ENCODE data around the gene IGFL3. TPM values are rescaled to one million over a fixed set of nuclear protein-coding genes. Genes with fewer than 3 reads are reported as not detected.
"Not testable (repeated sequence)": the region's sequence is repeated elsewhere in the genome, so short reads cannot be mapped to it uniquely, and the experiment has no call there.

The IGFL3 gene
- polyA plus RNA-seq, 1 donor: not detected

DNA sequence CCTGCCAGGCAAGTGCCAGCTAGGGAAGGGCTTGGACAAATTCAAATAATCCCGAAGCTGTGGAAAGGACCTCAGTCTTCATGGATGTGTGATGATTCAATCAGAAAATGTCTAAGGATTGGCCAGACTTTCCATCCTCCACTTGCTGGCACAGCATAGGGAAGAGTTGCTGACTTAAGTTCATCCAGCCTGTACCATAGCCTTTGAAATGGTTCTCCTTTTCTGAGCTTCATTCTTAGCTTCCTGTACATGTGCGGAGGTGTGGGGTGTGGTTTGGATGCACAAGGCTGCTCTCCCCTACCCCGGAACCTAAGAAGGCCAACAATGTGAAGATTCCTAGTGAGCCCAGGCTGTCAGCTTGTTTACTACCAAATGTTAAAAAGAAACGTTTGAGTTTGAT, 959 bp upstream of the IGFL3 start:
- DNase-seq (ENCODE audit: low read depth): no peak

DNA sequence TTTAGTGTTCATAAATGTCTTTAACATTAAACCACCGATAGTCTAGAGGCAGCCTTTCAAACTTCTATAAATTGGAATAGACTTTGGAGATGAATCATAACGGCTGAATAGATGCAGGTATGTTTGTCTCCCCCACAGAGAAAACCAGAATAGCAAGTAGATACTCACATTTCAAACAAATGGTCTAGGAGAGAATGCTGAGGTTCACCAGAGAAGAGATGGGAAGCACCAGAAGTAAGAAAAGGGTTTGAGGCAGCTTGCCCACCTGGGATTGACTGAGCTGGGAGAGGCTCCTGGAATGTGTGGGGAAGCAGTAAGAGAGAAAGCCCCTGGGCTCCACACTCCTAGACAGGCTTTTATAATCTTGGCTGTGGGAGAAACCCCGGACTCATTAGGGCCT, 6.4 kb downstream of the IGFL3 start:
- DNase-seq (ENCODE audit: low read depth): no peak

DNA sequence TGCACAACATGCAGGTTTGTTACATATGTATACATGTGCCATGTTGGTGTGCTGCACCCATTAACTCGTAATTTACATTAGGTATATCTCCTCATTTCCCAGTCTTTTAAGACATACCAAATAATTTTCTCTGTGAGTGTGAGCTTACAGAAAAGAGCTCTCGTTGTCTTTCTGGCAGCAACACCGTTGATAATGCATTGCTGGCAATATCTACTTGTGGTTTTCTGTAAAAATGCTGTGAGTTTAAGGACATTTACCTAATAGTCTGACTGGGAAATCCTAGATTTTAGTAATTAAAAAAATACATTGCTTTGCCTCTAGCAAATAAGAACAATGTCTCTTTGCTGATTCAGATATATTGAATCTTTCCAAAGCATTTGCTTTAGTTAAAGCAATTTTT, 8.4 kb downstream of the IGFL3 start:
- no peak for DNase-seq (ENCODE audit: low read depth)

DNA sequence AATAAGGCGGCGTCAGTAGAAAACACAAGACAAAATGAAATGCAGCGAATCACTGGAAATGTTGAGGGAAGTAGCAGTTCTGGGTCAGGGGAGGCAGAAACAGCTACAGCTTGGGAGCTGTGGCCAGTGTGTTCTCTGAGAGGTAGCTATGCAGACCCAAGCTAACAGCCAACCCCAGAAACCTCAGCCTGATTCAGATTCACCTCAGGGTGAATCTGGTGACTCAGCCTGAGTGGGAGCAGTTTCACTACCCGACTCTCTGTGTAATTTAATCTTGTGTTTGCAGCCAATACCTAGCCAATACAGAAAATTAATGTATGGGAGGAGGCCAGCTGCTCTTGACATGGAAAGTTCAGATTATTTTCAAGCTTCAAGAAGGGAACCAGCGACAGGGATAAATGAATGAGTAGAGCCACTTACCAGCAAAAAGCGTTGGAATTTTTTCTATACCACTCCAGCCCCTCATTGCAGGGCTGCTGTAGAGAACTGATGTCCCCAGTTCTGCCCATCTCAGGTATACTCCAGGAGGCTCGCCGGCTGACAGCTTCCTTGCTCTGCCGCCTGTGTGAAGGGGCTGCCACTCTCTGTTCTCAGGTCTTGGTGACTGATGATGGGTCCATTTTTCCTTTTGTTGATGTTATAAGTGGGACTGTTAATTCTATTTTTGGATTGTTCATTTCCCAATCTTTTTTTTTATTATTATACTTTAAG, 8.9 kb downstream of the IGFL3 start:
- DNase-seq (ENCODE audit: low read depth): no peak

DNA sequence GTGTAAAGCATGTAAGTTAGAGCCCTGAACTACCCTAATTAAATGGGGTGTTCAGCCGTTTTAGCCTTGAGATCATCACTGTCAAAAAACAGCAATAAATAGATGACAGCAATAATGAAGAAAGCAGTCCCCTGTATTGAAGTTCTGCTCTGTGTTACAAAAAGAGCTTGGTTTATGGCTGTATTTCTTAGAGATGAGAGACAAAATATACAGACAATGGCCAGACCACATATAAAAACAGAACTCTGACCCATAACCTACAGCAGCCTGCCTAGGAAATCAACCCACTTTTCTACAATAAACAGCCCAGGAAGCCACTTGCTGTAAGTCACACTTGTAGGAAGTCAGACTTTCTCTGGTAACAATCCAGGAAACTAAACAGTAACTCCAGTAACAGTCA, 10.8 kb downstream of the IGFL3 start:
- DNase-seq (ENCODE audit: low read depth): no peak

DNA sequence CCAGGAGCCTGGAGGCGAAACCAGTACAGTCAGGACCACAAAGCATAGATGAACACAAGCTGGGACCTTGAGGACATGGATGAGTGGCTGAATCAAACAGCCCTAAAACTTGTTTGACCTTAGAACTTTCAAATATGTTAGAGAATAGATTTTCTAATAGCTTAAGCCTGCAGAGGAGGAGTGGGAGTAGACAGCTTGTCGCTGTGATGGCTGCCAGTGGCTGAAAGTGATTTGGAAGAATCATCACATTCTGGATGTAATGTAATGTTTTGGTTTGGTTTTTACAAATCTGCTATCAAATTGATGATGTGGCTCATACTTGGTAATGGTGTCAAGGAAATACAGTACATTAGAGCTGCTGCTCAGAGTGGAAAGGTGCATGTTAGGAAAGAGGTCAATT, 12.0 kb downstream of the IGFL3 start:
- DNase-seq (ENCODE audit: low read depth): no peak

DNA sequence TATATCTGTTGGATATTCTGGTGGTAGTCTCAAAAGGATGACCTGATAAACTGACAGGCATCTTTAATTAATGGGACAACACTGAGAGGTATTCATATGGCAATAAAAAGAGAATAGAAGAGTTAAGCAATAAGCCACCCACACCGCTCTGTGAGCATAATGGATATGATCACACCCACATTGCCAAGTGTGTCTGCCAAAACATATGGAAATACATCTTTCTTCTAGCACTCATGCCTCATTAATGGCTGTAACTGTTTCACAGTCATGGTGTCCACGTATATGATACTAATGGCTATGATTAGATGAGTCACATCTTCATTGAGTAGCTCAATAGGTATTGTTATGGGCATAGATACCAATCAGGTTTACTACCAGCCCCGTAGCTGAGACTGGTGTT, 13.1 kb downstream of the IGFL3 start:
- DNase-seq (ENCODE audit: low read depth): no peak

DNA sequence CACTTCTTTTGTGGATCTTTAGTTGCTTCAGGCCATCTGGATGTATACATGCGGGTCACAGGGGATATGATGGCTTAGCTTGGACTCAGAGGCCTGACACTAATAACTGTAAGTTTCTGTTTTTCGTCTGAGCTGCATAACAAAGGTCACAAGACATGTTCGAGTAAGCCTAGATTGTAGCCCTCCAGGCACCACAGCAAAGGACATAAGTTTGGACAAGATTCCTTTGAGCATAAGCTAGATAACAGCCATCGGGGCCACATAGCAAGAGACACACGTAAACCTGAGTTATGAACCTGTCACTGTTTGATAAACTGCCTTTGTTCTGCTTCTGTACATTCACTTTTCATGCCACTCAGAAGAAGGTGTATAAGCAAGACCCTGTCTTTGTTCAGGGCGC, 14.6 kb downstream of the IGFL3 start:
- DNase-seq (ENCODE audit: low read depth): no peak

DNA sequence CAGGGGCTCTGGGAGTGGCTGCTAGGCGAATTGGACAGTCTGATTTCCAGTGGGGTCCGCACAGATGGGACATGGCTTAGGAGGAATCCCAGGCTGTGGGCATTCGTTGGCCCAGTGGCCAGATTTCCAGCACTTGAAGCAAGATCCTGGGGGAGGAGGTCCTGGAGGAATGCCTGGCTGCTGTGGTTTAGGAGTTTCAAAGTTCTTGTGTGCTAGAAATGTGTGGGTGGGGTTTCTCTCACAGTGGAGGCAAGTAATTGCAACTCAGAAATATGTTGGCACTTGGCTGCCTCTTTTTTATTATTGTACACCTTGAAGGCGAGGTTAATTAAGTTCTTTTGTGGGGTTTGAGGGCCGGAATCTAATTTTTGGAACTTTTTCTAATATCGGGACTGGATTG, 17.1 kb downstream of the IGFL3 start:
- DNase-seq (ENCODE audit: low read depth): no peak

DNA sequence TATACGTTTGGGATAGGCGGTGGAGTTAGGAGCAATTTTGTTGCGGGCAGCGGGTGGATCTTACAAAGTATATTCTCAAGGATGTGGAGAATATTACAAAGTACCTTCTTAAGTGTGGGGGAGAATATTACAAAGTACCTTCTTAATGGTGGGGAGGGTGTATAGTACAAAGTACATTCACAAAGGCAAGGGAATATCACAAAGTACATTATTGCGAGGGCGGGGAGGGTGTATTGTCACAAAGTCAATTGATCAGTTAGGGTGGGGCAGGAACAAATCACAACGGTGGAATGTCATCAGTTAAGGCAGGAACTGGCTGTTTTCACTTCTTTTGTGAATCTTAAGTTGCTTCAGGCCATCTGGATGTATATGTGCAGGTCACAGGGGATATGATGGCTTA, 22.2 kb downstream of the IGFL3 start:
- DNase-seq (ENCODE audit: low read depth): not testable (repeated sequence)

DNA sequence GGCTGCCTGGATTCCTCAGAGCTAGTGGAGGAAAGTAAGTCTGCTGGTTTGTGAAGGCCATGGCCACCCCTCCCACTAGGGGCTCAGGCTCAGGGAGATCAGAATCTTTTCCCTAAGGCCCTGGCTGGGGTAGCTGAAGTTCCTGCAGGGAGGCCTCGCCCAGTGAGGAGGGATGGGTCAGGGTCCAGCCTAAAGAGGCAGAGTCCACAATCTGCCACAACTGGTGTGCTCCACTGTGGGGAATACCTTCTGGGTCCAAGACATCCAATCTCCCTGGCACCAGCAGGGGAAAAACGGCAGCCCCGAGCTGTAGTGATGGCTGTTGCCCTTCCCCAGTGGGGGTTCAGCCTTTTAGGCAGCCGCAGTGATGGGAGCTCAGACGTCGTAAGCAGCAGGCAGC, 23.2 kb downstream of the IGFL3 start:
- DNase-seq (ENCODE audit: low read depth): no peak

DNA sequence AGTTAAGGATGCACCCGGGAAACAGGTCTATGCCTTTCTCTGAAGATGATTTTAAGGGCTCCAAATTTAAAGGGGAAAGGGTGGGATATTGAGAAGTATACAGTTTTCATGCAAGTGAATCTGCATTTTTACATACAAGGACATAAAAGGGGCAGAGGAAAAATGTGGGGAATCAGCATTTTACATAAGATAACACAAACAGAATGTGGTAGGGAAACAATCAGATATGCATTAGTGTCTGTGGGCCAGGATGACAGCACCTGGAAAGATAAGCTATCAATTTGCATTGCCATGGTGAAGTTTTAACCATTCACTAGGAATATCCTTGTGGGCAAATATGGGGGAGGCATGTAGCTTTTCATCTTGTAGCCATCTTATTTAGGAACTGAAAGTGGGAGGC, 24.1 kb downstream of the IGFL3 start:
- DNase-seq (ENCODE audit: low read depth): no peak

DNA sequence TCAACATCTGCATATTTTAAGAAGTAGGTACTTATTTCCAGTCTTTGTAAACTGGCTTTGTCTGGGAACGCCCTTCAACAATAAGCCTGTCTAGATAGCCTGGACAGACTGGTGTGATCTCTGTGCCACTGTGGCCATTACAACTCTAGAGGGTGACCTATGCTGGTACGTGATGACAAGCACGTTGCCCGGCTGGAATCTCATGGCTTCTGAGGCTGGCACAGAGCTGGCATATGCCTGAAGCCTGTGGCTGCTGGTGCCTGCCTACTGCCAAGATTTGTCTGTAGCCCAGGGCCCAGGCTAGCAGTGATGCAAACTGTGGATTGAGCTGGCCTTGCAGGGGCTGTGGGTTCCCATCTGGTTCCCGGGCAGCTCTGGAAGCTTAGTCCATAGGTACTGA, 34.0 kb downstream of the IGFL3 start:
- DNase-seq (ENCODE audit: low read depth): no peak

DNA sequence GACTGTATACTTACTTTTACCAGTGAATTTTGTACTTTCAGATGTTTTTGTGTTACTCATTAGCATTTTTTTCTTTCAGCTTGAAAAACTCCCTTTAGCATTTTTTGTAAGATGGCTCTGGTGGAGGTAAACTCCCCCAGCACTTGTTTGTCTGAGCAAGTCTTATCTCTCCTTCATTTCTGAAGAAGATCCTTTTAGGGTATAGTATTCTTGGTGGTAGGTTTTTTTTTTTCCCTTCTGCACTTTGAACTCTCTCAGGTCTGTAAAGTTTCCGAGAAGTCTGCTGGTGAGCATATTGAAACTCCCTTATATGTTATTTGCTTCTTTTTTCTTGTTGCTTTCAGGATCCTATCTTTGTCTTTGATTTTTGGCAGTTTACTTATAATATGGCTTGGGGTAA, 35.1 kb downstream of the IGFL3 start:
- DNase-seq (ENCODE audit: low read depth): no peak

DNA sequence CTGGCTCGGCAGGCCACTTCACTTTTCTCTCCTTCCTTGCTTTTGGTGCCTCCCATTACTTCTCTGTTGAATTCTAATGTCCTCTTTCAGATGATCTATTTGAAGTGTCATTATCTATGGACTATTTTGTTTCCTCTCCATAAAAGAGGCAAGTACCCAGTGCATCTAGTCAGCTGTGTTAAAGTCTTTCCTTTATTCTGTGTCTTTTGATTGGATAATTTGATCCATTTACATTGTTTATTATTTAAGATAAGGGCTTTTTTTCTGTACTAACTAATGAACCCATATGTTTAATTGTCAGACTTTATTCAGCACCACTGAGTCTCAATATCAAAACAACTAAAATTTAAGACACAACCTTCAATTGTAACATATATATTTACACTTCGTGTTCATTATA, 36.4 kb downstream of the IGFL3 start:
- DNase-seq (ENCODE audit: low read depth): no peak

DNA sequence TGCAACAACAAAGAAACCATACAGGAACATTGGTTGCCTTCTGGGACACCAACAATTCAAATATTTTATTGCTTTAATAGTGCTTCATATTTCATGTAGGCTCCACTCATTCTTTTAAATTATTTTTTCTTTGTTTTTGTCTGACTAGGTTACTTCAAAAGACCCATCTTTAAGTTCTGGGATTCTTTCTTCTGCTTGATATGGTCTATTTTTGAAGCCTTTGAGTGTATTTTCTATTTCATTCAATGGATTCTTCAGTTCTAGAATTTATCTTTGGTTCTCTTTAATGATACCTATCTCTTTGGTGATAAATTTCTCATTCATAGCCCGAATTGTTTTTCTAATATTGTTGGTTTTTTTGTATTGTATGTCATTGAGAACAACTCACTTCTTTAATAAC, 38.6 kb downstream of the IGFL3 start:
- DNase-seq (ENCODE audit: low read depth): no peak

DNA sequence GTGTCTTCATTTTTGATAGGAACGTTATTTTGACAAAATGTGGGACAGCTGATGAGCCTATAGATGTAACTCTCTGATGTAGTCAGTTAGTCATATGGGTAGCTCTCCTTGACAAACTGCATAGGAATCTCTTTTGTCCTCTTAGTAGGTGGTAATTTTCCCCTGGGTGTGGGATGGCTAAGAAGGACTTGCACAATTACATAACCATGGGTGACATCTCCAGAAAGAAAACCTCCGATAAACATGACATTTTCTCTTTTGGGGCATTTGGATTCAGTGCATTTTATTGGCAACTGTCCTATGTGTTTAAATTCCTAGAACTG, 41.8 kb downstream of the IGFL3 start:
- DNase-seq (ENCODE audit: low read depth): no peak

DNA sequence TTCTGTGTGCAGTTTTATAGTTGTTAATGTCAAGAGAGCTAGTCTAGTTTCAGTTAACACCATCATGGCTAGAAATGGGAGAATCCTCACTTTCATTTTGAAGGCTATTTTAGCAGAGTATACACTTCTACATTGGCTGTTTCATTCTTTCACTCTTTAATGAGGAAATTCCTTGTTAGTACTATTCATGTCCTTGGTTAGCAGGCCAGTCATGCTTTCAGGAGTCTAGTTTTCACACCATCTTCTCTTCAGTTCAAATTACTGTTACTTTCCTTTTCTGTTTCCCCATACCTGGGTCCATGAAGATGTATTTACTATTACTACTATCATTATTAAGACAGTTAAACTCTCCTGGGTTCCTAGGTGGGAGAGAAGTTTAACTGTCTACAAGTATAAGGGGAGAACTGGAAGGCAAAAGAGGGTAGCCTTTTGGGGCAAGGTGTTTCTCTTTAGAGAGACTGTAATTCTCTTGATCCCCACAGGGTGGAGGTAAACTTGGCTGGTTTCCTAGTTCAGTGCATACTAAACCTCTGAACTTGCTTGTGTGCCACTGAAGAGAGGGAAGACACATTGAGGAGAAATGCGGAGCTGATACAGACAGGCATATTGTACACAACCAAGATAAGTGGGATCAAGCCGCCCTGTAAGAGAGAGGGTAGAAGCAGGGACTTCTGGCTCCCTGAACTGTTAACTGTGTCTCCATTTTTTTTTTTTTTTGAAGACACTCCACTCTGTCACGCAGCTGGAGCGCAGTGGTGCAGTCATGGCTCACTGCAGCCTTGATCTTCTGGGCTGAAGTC, 42.4 kb downstream of the IGFL3 start:
- no peak for DNase-seq (ENCODE audit: low read depth)

DNA sequence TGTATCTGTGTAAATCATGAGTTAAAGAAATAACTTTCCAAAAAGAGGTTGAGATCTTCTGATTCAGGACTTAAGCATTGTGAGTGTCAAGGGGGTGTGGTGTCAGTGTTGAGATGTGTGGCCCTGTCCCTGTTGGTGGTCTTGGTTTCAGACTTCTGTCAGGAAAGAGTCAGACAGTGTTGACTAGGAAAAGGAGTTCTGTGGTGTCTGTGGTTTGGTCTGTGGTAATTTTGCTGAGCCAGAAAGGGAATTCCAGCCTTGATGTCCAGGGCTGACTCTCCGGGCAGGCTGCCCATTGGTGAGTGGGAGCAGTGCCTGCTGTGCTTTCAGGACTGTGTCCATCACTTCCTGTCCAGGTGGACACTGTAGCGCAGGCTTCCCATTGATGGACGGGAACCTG, 43.9 kb downstream of the IGFL3 start:
- DNase-seq (ENCODE audit: low read depth): no peak

DNA sequence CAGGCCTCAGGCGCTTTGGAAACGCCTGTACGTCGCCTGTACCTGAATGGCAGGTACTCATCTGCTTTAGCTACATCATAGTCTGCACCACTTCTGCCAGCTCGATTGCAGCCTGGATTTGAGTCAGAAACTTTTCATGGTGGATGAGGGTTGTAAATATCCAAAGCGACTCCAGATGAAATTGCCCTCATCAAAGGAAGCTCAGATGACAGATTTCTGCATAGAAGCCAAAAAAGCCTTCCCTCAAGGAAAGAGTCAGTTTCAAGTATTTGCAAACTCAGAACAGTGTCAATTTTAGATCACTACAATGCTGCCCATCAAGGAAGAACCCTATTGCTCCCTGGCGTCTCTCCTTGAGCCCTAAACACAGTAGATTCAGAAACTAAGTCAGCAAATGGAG, 44.9 kb downstream of the IGFL3 start:
- no peak for DNase-seq (ENCODE audit: low read depth)

DNA sequence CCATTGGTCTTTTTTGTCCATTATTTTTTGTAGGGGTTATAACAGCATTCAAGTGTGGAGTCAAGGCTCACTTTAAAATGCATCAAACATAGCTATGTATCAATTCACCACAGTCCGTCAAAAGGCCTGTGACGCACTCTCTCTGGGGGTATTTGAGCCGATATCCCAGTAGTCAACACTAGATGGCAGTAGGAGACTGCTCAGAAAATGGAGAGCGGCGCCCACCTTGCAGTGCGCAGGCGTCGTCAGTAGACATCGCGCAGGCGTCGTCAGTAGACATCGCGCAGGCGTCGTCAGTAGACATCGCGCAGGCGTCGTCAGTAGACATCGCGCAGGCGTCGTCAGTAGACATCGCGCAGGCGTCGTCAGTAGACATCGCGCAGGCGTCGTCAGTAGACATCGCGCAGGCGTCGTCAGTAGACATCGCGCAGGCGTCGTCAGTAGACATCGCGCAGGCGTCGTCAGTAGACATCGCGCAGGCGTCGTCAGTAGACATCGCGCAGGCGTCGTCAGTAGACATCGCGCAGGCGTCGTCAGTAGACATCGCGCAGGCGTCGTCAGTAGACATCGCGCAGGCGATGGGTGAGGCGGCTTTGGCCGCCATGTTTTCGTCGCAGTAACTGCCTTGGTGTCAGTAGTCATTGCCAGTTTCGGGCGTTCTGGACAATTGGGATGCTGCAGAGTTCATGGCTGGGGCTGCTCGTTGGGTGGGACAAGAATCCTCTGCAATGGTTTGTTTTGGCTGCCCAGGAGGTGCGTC, 45.7 kb downstream of the IGFL3 start:
- not testable (repeated sequence) for DNase-seq (ENCODE audit: low read depth)

DNA sequence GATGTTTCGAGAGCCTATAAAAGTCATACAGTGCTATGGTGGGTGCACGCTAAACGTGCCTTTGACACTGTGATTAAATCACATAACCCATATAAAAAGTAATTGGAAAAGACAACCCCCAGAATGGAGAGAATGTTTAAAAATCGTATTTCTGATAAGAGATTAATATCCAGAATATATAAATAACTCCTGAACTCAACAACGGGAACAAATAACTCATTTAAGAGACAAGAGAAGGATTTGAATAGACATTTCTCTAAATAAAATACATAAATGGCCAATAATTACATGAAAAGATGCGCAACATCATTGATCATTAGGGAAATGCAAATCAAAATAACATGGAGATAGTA, 46.7 kb downstream of the IGFL3 start:
- no peak for DNase-seq (ENCODE audit: low read depth)

Measured in forelimb muscle (tissue), 1 donor.